Neural crest cell (in vitro differentiated cells): ENCODE results near the gene SMOC1. TPM values are rescaled to one million over a fixed set of nuclear protein-coding genes. Genes with fewer than 3 reads are reported as not detected.

Experiments used
- DNase-seq: peaks from one replicate; pipeline ENCODE4 v3.0.0; 2021; ENCODE audit warnings: low read depth, mixed read lengths, low spot score
- H3K27ac Mint-ChIP-seq: one replicate; pipeline ENCODE4 v1.8.0; 2021; ENCODE audit warnings: mild to moderate bottlenecking, mixed read lengths; ENCODE audit not compliant: unreplicated experiment
- H3K27me3 Mint-ChIP-seq: 2 replicates; pipeline ENCODE4 v1.8.0; 2021; ENCODE audit warnings: low read depth, mild to moderate bottlenecking, mixed read lengths
- H3K36me3 Mint-ChIP-seq: 2 replicates; pipeline ENCODE4 v1.8.0; 2021; ENCODE audit warnings: low read depth, mild to moderate bottlenecking, mixed read lengths
- H3K4me1 Mint-ChIP-seq: 2 replicates; pipeline ENCODE4 v1.8.0; 2021; ENCODE audit warnings: mixed read lengths
- H3K4me3 Mint-ChIP-seq: one replicate; pipeline ENCODE4 v1.8.0; 2021; ENCODE audit warnings: mild to moderate bottlenecking, mixed read lengths
- H3K9me3 Mint-ChIP-seq: 2 replicates; pipeline ENCODE4 v1.8.0; 2021; ENCODE audit warnings: mixed read lengths
- CTCF ChIP-seq: fragments of 200-600 bp; sonication (generic); conservative IDR thresholded peaks from 2 replicates; pipeline ENCODE4 v1.5.0; 2021; ENCODE audit warnings: antibody characterized with exemption, mild to moderate bottlenecking
- total RNA-seq: library from RNA; stranded (reverse); gene quantifications from 2 replicates; pipeline ENCODE4 v1.2.1, GENCODE V29; 2021

SMOC1 gene
- total RNA-seq, 1 donor from 2014 or later = 203 TPM

- Mint-ChIP-seq H3K36me3 (peaks cover 10% of the 10 kb centered on the region), H3K4me3 (no peak overlapping the region), H3K27me3 (no peaks in the 10 kb centered on the region), H3K4me1 (peaks cover 70% of the 10 kb centered on the region), H3K9me3 (peaks cover 2% of the 10 kb centered on the region), H3K27ac (no peak overlapping the region)
- DNase-seq = no peak
- no peak for TF ChIP-seq CTCF
Measured at GRCh38 chr14:69913686-69914085, 34.5 kb downstream of the SMOC1 start.

GRCh38 chr14:69916396-69916795 is 37.2 kb downstream of the SMOC1 start:
- H3K27me3 Mint-ChIP-seq = no peaks in the 10 kb centered on the region
- H3K36me3 Mint-ChIP-seq = peaks cover 10% of the 10 kb centered on the region
- H3K4me1 Mint-ChIP-seq = peaks cover 57% of the 10 kb centered on the region
- no peak overlapping the region for H3K4me3 Mint-ChIP-seq
- no peak for TF ChIP-seq CTCF
- no peak for DNase-seq
- no peak overlapping the region for H3K27ac Mint-ChIP-seq
- H3K9me3 Mint-ChIP-seq = no peaks in the 10 kb centered on the region

DNA sequence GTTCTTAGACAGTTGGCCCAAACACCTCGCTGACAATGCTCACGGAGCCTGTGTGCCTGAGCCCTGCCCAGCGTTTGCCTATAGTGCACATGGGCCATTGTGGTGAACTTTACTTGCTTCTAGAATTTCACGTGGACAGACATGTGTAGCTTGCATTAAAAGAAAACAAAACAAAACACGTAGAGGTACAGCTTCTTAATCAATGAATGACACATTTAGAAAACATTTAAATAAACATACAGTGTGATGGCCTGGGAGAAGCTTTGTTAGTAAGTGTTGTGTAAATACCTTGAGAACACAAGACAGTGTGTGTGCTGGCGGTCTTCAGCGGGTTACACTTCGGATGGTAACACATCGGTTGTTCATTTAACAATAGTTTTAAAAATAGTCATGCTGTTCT is 38.1 kb downstream of the SMOC1 start:
- H3K4me3 Mint-ChIP-seq = no peak overlapping the region
- H3K27ac Mint-ChIP-seq = no peak overlapping the region
- no peak for TF ChIP-seq CTCF
- no peaks in the 10 kb centered on the region for H3K9me3 Mint-ChIP-seq
- no peak for DNase-seq
- peaks cover 64% of the 10 kb centered on the region for H3K4me1 Mint-ChIP-seq
- H3K36me3 Mint-ChIP-seq = peaks cover 12% of the 10 kb centered on the region
- H3K27me3 Mint-ChIP-seq = no peaks in the 10 kb centered on the region

DNA sequence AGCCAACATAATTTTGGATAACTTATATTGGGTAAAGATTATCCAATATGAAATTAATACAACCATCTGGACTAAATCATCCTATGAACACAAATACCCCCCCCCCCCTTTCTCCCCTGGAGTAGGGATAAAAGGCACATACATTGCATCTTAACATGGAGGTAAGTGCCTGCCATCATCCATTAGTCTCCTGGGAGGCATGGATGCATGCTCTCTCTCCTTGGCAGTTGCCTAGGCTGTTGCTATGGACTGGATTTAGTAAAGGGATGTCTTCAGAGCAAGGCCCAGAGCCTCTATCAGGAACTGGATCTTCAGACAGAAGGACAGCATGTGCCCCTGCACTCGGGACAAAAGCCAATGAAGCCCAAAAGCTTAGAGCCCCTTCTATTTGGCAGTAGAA is 40.6 kb downstream of the SMOC1 start:
- H3K4me1 Mint-ChIP-seq = peaks cover 60% of the 10 kb centered on the region

DNA sequence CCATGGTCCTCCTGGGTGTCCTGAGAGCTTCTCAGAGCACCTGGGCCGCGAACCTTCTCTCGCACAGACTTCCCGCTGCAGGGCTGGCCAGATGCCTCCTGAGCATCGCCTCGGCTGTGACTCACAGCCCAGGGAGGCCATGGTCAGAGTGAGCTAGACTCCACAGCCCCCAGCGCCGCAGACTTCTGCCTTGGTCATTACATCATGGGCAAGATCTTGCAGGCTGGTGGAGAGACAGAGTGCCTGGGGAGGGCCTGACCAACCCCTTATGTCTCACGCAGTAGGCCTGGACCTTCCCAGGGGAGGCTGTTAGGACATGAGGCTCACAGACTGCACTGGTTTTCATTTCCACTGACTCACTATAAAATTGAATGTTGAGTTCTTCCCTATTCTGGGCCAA is 41.8 kb downstream of the SMOC1 start:
- TF ChIP-seq CTCF = no peak
- no peak for DNase-seq
- Mint-ChIP-seq H3K4me1 (peaks cover 50% of the 10 kb centered on the region), H3K4me3 (no peak overlapping the region), H3K27ac (no peak overlapping the region), H3K9me3 (no peaks in the 10 kb centered on the region), H3K36me3 (peaks cover 13% of the 10 kb centered on the region), H3K27me3 (no peaks in the 10 kb centered on the region)

More for the DNA sequence above, 40.6 kb downstream of the SMOC1 start:
- Mint-ChIP-seq H3K36me3 (peaks cover 19% of the 10 kb centered on the region), H3K27me3 (no peaks in the 10 kb centered on the region), H3K9me3 (no peaks in the 10 kb centered on the region), H3K4me3 (no peak overlapping the region), H3K27ac (no peak overlapping the region)
- TF ChIP-seq CTCF = no peak
- no peak for DNase-seq

GRCh38 chr14:69922198-69922597 is 43.0 kb downstream of the SMOC1 start:
- Mint-ChIP-seq H3K4me1 (peaks cover 50% of the 10 kb centered on the region), H3K4me3 (no peak overlapping the region), H3K36me3 (peaks cover 13% of the 10 kb centered on the region), H3K27me3 (no peaks in the 10 kb centered on the region), H3K9me3 (no peaks in the 10 kb centered on the region), H3K27ac (no peak overlapping the region)
- no peak for DNase-seq
- TF ChIP-seq CTCF = no peak
